Dermis microvascular lymphatic vessel endothelial cell (primary cell): ENCODE data around the gene CFAP57. TPM values are rescaled to one million over a fixed set of nuclear protein-coding genes. Genes with fewer than 3 reads are reported as not detected.

ENCODE experiments used
- DNase-seq, 2 donors: peaks; one replicate each; pipeline versions ENCODE4 v3.0.0 to v3.0.0-alpha.2; 2010; ENCODE audit warnings: low read depth in 2 of 2
- total RNA-seq: library from RNA; depleted of rRNA; stranded (reverse); fragments of >200 nt; gene quantifications from 2 replicates; pipeline ENCODE4 v1.2.1, GENCODE V29; 2014

The CFAP57 gene
- total RNA-seq, 1 donor from 2014 or later = 0.26 TPM

GRCh38 chr1:43225168-43225567 is 53.0 kb downstream of the CFAP57 start:
- peak in 1 of 2 donors; percentile 30 for DNase-seq

- peak; percentile 59 to 77 for DNase-seq
Observed at GRCh38 chr1:43227143-43227764, 55.1 kb downstream of the CFAP57 start.

GRCh38 chr1:43229826-43230780 is 58.0 kb downstream of the CFAP57 start:
- DNase-seq = no peak

GRCh38 chr1:43232074-43232473 is 59.9 kb downstream of the CFAP57 start:
- DNase-seq = peak; percentile 54 to 81

GRCh38 chr1:43232482-43232881 is 60.4 kb downstream of the CFAP57 start:
- DNase-seq = no peak

GRCh38 chr1:43233631-43234030 is 61.5 kb downstream of the CFAP57 start:
- DNase-seq = no peak

GRCh38 chr1:43234267-43234666 is 62.1 kb downstream of the CFAP57 start:
- no peak for DNase-seq

GRCh38 chr1:43235040-43235439 is 62.9 kb downstream of the CFAP57 start:
- DNase-seq = no peak

GRCh38 chr1:43235451-43236121 is 63.5 kb downstream of the CFAP57 start:
- DNase-seq = no peak

GRCh38 chr1:43237121-43237520 is 65.0 kb downstream of the CFAP57 start:
- no peak for DNase-seq

- DNase-seq = peak; percentile 81 to 84
Observed at GRCh38 chr1:43238085-43238484, 66.0 kb downstream of the CFAP57 start.

GRCh38 chr1:43238991-43239469 is 66.9 kb downstream of the CFAP57 start:
- no peak for DNase-seq

- DNase-seq = no peak
Observed at GRCh38 chr1:43239484-43239883, 67.4 kb downstream of the CFAP57 start.

GRCh38 chr1:43241413-43241836 is 69.3 kb downstream of the CFAP57 start:
- DNase-seq = peak; percentile 6 to 48

- DNase-seq = no peak
Observed at GRCh38 chr1:43243299-43243698, 71.2 kb downstream of the CFAP57 start.

- DNase-seq = no peak
Observed at GRCh38 chr1:43246466-43247213, 74.5 kb downstream of the CFAP57 start.

GRCh38 chr1:43247256-43247921 is 75.3 kb downstream of the CFAP57 start:
- no peak for DNase-seq

- no peak for DNase-seq
Observed at GRCh38 chr1:43250351-43250761, 78.2 kb downstream of the CFAP57 start.

- no peak for DNase-seq
Observed at GRCh38 chr1:43251024-43251423, 78.9 kb downstream of the CFAP57 start.

GRCh38 chr1:43252225-43252624 is 80.1 kb downstream of the CFAP57 start:
- DNase-seq = no peak

GRCh38 chr1:43253173-43253572 is 81.0 kb downstream of the CFAP57 start:
- DNase-seq = no peak
